Astrocyte of the spinal cord (primary cell): ENCODE measurements around the gene GIGYF1.

Experiments
- DNase-seq: peaks from one replicate; pipeline ENCODE4 v3.0.0; 2011; ENCODE audit warnings: low read depth, low spot score
- H3K4me3 ChIP-seq: 2 replicates; pipeline ENCODE4 v1.5.1; 2011; ENCODE audit warnings: low read depth, mild to moderate bottlenecking, low read length, moderate library complexity
- CTCF ChIP-seq: IDR thresholded peaks from 2 replicates; pipeline ENCODE4 v1.5.1; 2012; ENCODE audit warnings: low read depth, mild to moderate bottlenecking, low read length, inconsistent platforms
- in situ Hi-C: cut with HindIII; loops from 2 replicates; pipeline ENCODE4 v1.10.0; 2017; ENCODE audit warnings: low sequenced_read_pairs

GIGYF1 gene

GRCh38 chr7:100694098-100694745 is at the start of gene GIGYF1:
TSS of gene GIGYF1 (minus strand) at chr7:100694250. CDS start at chr7:100688238, 6,012 bp downstream.
- DNase-seq = peak; percentile 48
- in situ Hi-C loops = no loop called here
- no peak for TF ChIP-seq CTCF
- H3K4me3 ChIP-seq = peak within 1 kb of the TSS; percentile 74

- H3K4me3 ChIP-seq = no peak overlapping the region
- in situ Hi-C loops = no loop called here
- no peak for TF ChIP-seq CTCF
- DNase-seq = no peak
These were observed 45.9 kb upstream of the GIGYF1 start for GRCh38 chr7:100739934-100740333.

- no peak for DNase-seq
- no peak for TF ChIP-seq CTCF
- in situ Hi-C loops = no loop called here
- no peak overlapping the region for H3K4me3 ChIP-seq
These were observed 42.6 kb upstream of the GIGYF1 start for GRCh38 chr7:100736671-100737070.

- TF ChIP-seq CTCF = no peak
- H3K4me3 ChIP-seq = no peak overlapping the region
- no peak for DNase-seq
- in situ Hi-C loops = no loop called here
These were observed 41.7 kb upstream of the GIGYF1 start for GRCh38 chr7:100735730-100736129.

- H3K4me3 ChIP-seq = no peak overlapping the region
- DNase-seq = no peak
- TF ChIP-seq CTCF = no peak
- in situ Hi-C loops = no loop called here
These were observed 38.0 kb upstream of the GIGYF1 start for GRCh38 chr7:100731937-100732636.

GRCh38 chr7:100730136-100730800 is 36.2 kb upstream of the GIGYF1 start:
- no peak overlapping the region for H3K4me3 ChIP-seq
- DNase-seq = no peak
- in situ Hi-C loops = no loop called here
- no peak for TF ChIP-seq CTCF
